ENCODE results near the gene PARD3B. TPM values are rescaled to one million over a fixed set of nuclear protein-coding genes. Genes with fewer than 3 reads are reported as not detected.

Gene PARD3B
- total and polyA plus RNA-seq, 9 donors = 6.4 to 15.3 (median 7.5) TPM

DNA sequence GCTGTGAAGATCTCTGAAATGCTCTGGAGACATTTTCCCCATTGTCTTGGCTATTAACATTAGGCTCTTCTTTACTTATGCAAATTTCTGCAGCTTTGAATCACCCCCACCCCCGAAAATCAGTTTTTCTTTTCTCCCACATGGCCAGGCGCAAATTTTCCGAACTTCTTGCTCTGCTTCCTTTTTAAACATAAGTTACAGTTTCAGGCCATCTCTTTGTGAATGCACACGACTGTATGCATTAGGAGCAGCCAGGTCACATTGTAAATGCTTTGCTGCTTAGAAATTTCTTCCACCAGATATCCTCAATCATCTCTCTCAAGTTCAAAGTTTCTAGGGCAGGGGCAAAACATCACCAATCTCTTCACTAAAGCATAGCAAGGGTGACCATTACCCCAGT is 106.8 kb downstream of the PARD3B start:
- H3K27ac ChIP-seq (ENCODE audit: low read length) = no peak overlapping the region
- no peaks in the 10 kb centered on the region for H3K36me3 ChIP-seq (ENCODE audit: control insufficient read depth, insufficient read depth, low read length)
- DNase-seq = no peak
- WGBS (ENCODE audit: insufficient coverage) = 97% methylated on average over 4 of the region's 4 CpGs
- no peaks in the 10 kb centered on the region for H3K27me3 ChIP-seq (ENCODE audit: control insufficient read depth, insufficient read depth, low read length)
- H3K9me3 ChIP-seq (replicated peaks; ENCODE audit: control insufficient read depth, low read depth, low read length) = peaks cover 7% of the 10 kb centered on the region
- no peak overlapping the region for H3K4me3 ChIP-seq (ENCODE audit: low read length)
- H3K4me1 ChIP-seq (ENCODE audit: control insufficient read depth, insufficient read depth, low read length) = no peaks in the 10 kb centered on the region

GRCh38 chr2:204654669-204655068 is 109.4 kb downstream of the PARD3B start:
- DNase-seq = no peak

GRCh38 chr2:204655101-204655500 is 109.8 kb downstream of the PARD3B start:
- Histone ChIP-seq H3K4me3 (ENCODE audit: low read length) (no peak overlapping the region), H3K36me3 (ENCODE audit: control insufficient read depth, insufficient read depth, low read length) (no peaks in the 10 kb centered on the region), H3K27ac (ENCODE audit: low read length) (no peak overlapping the region), H3K4me1 (ENCODE audit: control insufficient read depth, insufficient read depth, low read length) (no peaks in the 10 kb centered on the region), H3K9me3 (replicated peaks; ENCODE audit: control insufficient read depth, low read depth, low read length) (peaks cover 7% of the 10 kb centered on the region), H3K27me3 (ENCODE audit: control insufficient read depth, insufficient read depth, low read length) (no peaks in the 10 kb centered on the region)
- no CpG with 5 or more reads among the region's 2 CpGs for WGBS (ENCODE audit: insufficient coverage)
- no peak for DNase-seq

More at GRCh38 chr2:204654669-204655068, 109.4 kb downstream of the PARD3B start:
- Histone ChIP-seq H3K4me3 (ENCODE audit: low read length) (no peak overlapping the region), H3K9me3 (replicated peaks; ENCODE audit: control insufficient read depth, low read depth, low read length) (peaks cover 7% of the 10 kb centered on the region), H3K27ac (ENCODE audit: low read length) (no peak overlapping the region), H3K27me3 (ENCODE audit: control insufficient read depth, insufficient read depth, low read length) (no peaks in the 10 kb centered on the region), H3K4me1 (ENCODE audit: control insufficient read depth, insufficient read depth, low read length) (no peaks in the 10 kb centered on the region), H3K36me3 (ENCODE audit: control insufficient read depth, insufficient read depth, low read length) (no peaks in the 10 kb centered on the region)
- WGBS (ENCODE audit: insufficient coverage) = no CpG with 5 or more reads among the region's 1 CpG

- H3K4me1 ChIP-seq (ENCODE audit: control insufficient read depth, insufficient read depth, low read length) = no peaks in the 10 kb centered on the region
- no peaks in the 10 kb centered on the region for H3K36me3 ChIP-seq (ENCODE audit: control insufficient read depth, insufficient read depth, low read length)
- H3K27ac ChIP-seq (ENCODE audit: low read length) = no peak overlapping the region
- 90% methylated on average over 2 of the region's 3 CpGs for WGBS (ENCODE audit: insufficient coverage)
- H3K9me3 ChIP-seq (replicated peaks; ENCODE audit: control insufficient read depth, low read depth, low read length) = peaks cover 7% of the 10 kb centered on the region
- H3K27me3 ChIP-seq (ENCODE audit: control insufficient read depth, insufficient read depth, low read length) = no peaks in the 10 kb centered on the region
- H3K4me3 ChIP-seq (ENCODE audit: low read length) = no peak overlapping the region
- DNase-seq = no peak
These were observed 110.4 kb downstream of the PARD3B start for GRCh38 chr2:204655626-204656025.

GRCh38 chr2:204657024-204657423 is 111.7 kb downstream of the PARD3B start:
- DNase-seq = no peak

GRCh38 chr2:204662956-204663355 is 117.7 kb downstream of the PARD3B start:
- H3K27me3 ChIP-seq (ENCODE audit: control insufficient read depth, insufficient read depth, low read length) = no peaks in the 10 kb centered on the region
- H3K4me1 ChIP-seq (ENCODE audit: control insufficient read depth, insufficient read depth, low read length) = peaks cover 3% of the 10 kb centered on the region
- H3K9me3 ChIP-seq (replicated peaks; ENCODE audit: control insufficient read depth, low read depth, low read length) = no peaks in the 10 kb centered on the region
- no peak for DNase-seq
- no peaks in the 10 kb centered on the region for H3K36me3 ChIP-seq (ENCODE audit: control insufficient read depth, insufficient read depth, low read length)
- no peak overlapping the region for H3K4me3 ChIP-seq (ENCODE audit: low read length)
- no peak overlapping the region for H3K27ac ChIP-seq (ENCODE audit: low read length)
- 98% methylated on average over 4 of the region's 5 CpGs for WGBS (ENCODE audit: insufficient coverage)

More at GRCh38 chr2:204657024-204657423, 111.7 kb downstream of the PARD3B start:
- Histone ChIP-seq H3K4me1 (ENCODE audit: control insufficient read depth, insufficient read depth, low read length) (no peaks in the 10 kb centered on the region), H3K27me3 (ENCODE audit: control insufficient read depth, insufficient read depth, low read length) (no peaks in the 10 kb centered on the region), H3K4me3 (ENCODE audit: low read length) (no peak overlapping the region), H3K9me3 (replicated peaks; ENCODE audit: control insufficient read depth, low read depth, low read length) (no peaks in the 10 kb centered on the region), H3K27ac (ENCODE audit: low read length) (no peak overlapping the region), H3K36me3 (ENCODE audit: control insufficient read depth, insufficient read depth, low read length) (no peaks in the 10 kb centered on the region)
- no CpG with 5 or more reads among the region's 1 CpG for WGBS (ENCODE audit: insufficient coverage)

GRCh38 chr2:204663816-204664425 is 118.6 kb downstream of the PARD3B start:
- Histone ChIP-seq H3K36me3 (ENCODE audit: control insufficient read depth, insufficient read depth, low read length) (no peaks in the 10 kb centered on the region), H3K4me3 (ENCODE audit: low read length) (no peak overlapping the region), H3K4me1 (ENCODE audit: control insufficient read depth, insufficient read depth, low read length) (peaks cover 3% of the 10 kb centered on the region), H3K9me3 (replicated peaks; ENCODE audit: control insufficient read depth, low read depth, low read length) (no peaks in the 10 kb centered on the region), H3K27me3 (ENCODE audit: control insufficient read depth, insufficient read depth, low read length) (no peaks in the 10 kb centered on the region), H3K27ac (ENCODE audit: low read length) (no peak overlapping the region)
- no peak for DNase-seq
- no CpG with 5 or more reads among the region's 2 CpGs for WGBS (ENCODE audit: insufficient coverage)

- no peaks in the 10 kb centered on the region for H3K27me3 ChIP-seq (ENCODE audit: control insufficient read depth, insufficient read depth, low read length)
- H3K4me3 ChIP-seq (ENCODE audit: low read length) = no peak overlapping the region
- peaks cover 3% of the 10 kb centered on the region for H3K4me1 ChIP-seq (ENCODE audit: control insufficient read depth, insufficient read depth, low read length)
- DNase-seq = peak; percentile 32
- H3K27ac ChIP-seq (ENCODE audit: low read length) = no peak overlapping the region
- no peaks in the 10 kb centered on the region for H3K36me3 ChIP-seq (ENCODE audit: control insufficient read depth, insufficient read depth, low read length)
- no peaks in the 10 kb centered on the region for H3K9me3 ChIP-seq (replicated peaks; ENCODE audit: control insufficient read depth, low read depth, low read length)
- WGBS (ENCODE audit: insufficient coverage) = 13% methylated on average over 1 of the region's 1 CpG
These were observed 119.4 kb downstream of the PARD3B start for GRCh38 chr2:204664708-204665121.

DNA sequence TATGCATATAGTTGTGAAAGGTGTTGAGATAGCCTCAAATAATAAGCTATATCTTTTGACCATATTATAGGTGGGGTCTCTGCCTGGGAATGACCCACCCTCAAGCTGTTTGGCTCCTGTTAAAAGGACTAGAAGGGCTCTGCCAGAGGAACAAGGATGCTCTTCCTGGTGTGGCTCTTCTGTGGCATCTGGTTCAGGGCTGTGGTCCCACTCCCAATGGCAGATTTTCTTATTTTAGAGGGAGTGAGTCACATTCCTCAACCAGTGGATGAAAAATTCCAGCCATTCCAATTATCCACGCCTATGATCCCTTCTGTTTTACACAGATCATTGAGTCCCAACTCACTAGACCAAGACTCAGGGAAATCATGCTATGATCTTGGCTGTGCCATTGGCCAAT is 119.9 kb downstream of the PARD3B start:
- Histone ChIP-seq H3K36me3 (ENCODE audit: control insufficient read depth, insufficient read depth, low read length) (no peaks in the 10 kb centered on the region), H3K4me3 (ENCODE audit: low read length) (no peak overlapping the region), H3K27me3 (ENCODE audit: control insufficient read depth, insufficient read depth, low read length) (no peaks in the 10 kb centered on the region), H3K4me1 (ENCODE audit: control insufficient read depth, insufficient read depth, low read length) (peaks cover 3% of the 10 kb centered on the region), H3K27ac (ENCODE audit: low read length) (peak overlapping the region; percentile 47), H3K9me3 (replicated peaks; ENCODE audit: control insufficient read depth, low read depth, low read length) (no peaks in the 10 kb centered on the region)
- no peak for DNase-seq
- no CpG with 5 or more reads among the region's 1 CpG for WGBS (ENCODE audit: insufficient coverage)

DNA sequence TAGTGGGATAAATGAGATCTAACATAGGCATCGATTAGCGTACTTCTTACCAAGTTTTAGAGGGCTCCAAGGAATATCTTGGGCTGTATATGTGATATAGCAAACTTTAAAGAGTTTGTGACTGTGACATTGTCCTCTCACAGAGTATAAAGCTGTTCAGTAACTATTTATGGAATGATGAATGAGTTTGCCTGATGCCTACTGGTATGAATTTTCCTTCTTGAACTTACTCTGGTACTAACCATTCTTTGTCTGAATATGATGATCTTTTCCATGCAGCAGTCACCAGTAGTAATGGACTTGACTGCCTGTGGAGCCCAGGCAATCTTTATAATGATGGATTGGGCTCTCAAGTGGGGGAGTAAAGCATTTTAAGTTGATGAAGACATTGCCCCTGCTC is 120.5 kb downstream of the PARD3B start:
- no peak for DNase-seq
- Histone ChIP-seq H3K4me1 (ENCODE audit: control insufficient read depth, insufficient read depth, low read length) (peaks cover 3% of the 10 kb centered on the region), H3K27me3 (ENCODE audit: control insufficient read depth, insufficient read depth, low read length) (no peaks in the 10 kb centered on the region), H3K9me3 (replicated peaks; ENCODE audit: control insufficient read depth, low read depth, low read length) (no peaks in the 10 kb centered on the region), H3K36me3 (ENCODE audit: control insufficient read depth, insufficient read depth, low read length) (no peaks in the 10 kb centered on the region), H3K4me3 (ENCODE audit: low read length) (no peak overlapping the region), H3K27ac (ENCODE audit: low read length) (no peak overlapping the region)
- no CpG with 5 or more reads among the region's 2 CpGs for WGBS (ENCODE audit: insufficient coverage)

- H3K4me1 ChIP-seq (ENCODE audit: control insufficient read depth, insufficient read depth, low read length) = peaks cover 3% of the 10 kb centered on the region
- no peak for DNase-seq
- WGBS (ENCODE audit: insufficient coverage) = no CpG with 5 or more reads among the region's 2 CpGs
These were observed 122.7 kb downstream of the PARD3B start for GRCh38 chr2:204667990-204668389.

More at GRCh38 chr2:204667990-204668389, 122.7 kb downstream of the PARD3B start:
- Histone ChIP-seq H3K36me3 (ENCODE audit: control insufficient read depth, insufficient read depth, low read length) (no peaks in the 10 kb centered on the region), H3K27ac (ENCODE audit: low read length) (no peak overlapping the region), H3K4me3 (ENCODE audit: low read length) (no peak overlapping the region), H3K9me3 (replicated peaks; ENCODE audit: control insufficient read depth, low read depth, low read length) (no peaks in the 10 kb centered on the region), H3K27me3 (ENCODE audit: control insufficient read depth, insufficient read depth, low read length) (no peaks in the 10 kb centered on the region)
